GM21360 (cell line): ENCODE results near the gene ITGB1BP1.
"Not testable (repeated sequence)": the region's sequence is repeated elsewhere in the genome, so short reads cannot be mapped to it uniquely, and the experiment has no call there.

Experiments
- ATAC-seq: cut with Tn5 transposase; IDR thresholded peaks from one replicate; pipeline ENCODE4 v1.9.1; 2021; ENCODE audit warnings: mild to moderate bottlenecking, moderate library complexity; ENCODE audit not compliant: unreplicated experiment

ITGB1BP1 gene

GRCh38 chr2:9401646-9402371, 21.5 kb downstream of the ITGB1BP1 start:
- no peak for ATAC-seq

GRCh38 chr2:9401059-9401547, 22.2 kb downstream of the ITGB1BP1 start:
- no peak for ATAC-seq

GRCh38 chr2:9400268-9401058, 22.9 kb downstream of the ITGB1BP1 start:
- ATAC-seq: no peak

GRCh38 chr2:9398881-9399780, 24.2 kb downstream of the ITGB1BP1 start:
- no peak for ATAC-seq

GRCh38 chr2:9398251-9398650, 25.1 kb downstream of the ITGB1BP1 start:
- not testable (repeated sequence) for ATAC-seq

GRCh38 chr2:9397201-9397600, 26.1 kb downstream of the ITGB1BP1 start:
- no peak for ATAC-seq

GRCh38 chr2:9394816-9395215, 28.5 kb downstream of the ITGB1BP1 start:
- no peak for ATAC-seq

GRCh38 chr2:9392898-9393765, 30.2 kb downstream of the ITGB1BP1 start:
- ATAC-seq: no peak

GRCh38 chr2:9391961-9392720, 31.2 kb downstream of the ITGB1BP1 start:
- ATAC-seq: no peak

- ATAC-seq: no peak
Measured at GRCh38 chr2:9390991-9391390, 32.3 kb downstream of the ITGB1BP1 start.

- ATAC-seq: no peak
Measured at GRCh38 chr2:9390151-9390850, 33.0 kb downstream of the ITGB1BP1 start.

- ATAC-seq: no peak
Measured at GRCh38 chr2:9388950-9389911, 34.1 kb downstream of the ITGB1BP1 start.

- ATAC-seq: no peak
Measured at GRCh38 chr2:9388199-9388681, 35.1 kb downstream of the ITGB1BP1 start.

- no peak for ATAC-seq
Measured at GRCh38 chr2:9385841-9386240, 37.5 kb downstream of the ITGB1BP1 start.

- ATAC-seq: no peak
Measured at GRCh38 chr2:9384521-9384920, 38.8 kb downstream of the ITGB1BP1 start.

GRCh38 chr2:9382604-9383235, 40.6 kb downstream of the ITGB1BP1 start:
- no peak for ATAC-seq
